GM12892 (cell line): ENCODE measurements around the gene ST3GAL6.

Experiments used
- DNase-seq: peaks from one replicate; pipeline ENCODE4 v3.0.0; 2011; ENCODE audit not compliant: insufficient read length
- FAIRE-seq: peaks from 2 replicates; lab custom pipeline; 2011; peaks lifted over from hg19 to GRCh38; lab: Jason Lieb, UNC
- POLR2A ChIP-seq: IDR thresholded peaks from 2 replicates; pipeline ENCODE4 v1.6.1; 2011; ENCODE audit warnings: low read depth, low read length, control low read depth
- POLR2AphosphoS5 ChIP-seq: IDR thresholded peaks from 2 replicates; pipeline ENCODE4 v1.6.1; 2011; ENCODE audit warnings: low read depth, low read length, control low read depth
- TAF1 ChIP-seq: IDR thresholded peaks from 2 replicates; pipeline ENCODE4 v1.6.1; 2011; ENCODE audit warnings: low read depth, mild to moderate bottlenecking, control low read depth, low read length, borderline replicate concordance

Gene ST3GAL6

DNA sequence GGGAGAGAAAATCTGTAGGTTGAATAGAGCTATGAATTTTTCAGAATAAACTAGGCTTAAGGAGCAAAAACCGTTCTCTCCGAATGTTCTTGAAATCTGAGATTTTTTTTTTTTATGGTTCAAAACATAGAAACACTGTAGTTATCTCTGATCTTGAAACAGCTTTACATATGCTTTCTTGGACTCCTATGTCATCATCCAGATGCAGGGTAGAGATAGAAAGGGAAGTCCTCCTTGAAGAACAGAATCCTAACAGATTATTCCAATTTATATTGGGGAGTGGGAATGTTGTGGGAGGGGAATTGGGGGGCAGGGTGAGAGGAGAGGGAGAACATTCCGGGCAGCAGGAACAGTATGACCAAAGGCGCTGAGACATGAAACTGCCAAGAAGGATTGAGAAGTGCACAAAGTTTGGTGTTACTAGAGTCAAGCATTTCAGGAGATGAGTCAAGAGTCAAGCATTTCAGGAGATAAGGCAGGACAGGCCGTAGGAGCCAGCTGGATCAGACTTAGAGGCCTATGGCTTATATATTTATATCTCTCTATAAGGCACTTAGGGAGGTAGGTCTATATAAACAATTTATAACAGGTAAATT is 21.9 kb upstream of the ST3GAL6 start:
- FAIRE-seq: peak; percentile 14
- DNase-seq: no peak
- TF ChIP-seq POLR2AphosphoS5: no peak
- TF ChIP-seq POLR2A: no peak
- no peak for TF ChIP-seq TAF1

GRCh38 chr3:98743071-98743470 is 20.1 kb upstream of the ST3GAL6 start:
- DNase-seq (no peak), FAIRE-seq (no peak)
- TF ChIP-seq POLR2AphosphoS5 (no peak), POLR2A (no peak), TAF1 (no peak)

DNA sequence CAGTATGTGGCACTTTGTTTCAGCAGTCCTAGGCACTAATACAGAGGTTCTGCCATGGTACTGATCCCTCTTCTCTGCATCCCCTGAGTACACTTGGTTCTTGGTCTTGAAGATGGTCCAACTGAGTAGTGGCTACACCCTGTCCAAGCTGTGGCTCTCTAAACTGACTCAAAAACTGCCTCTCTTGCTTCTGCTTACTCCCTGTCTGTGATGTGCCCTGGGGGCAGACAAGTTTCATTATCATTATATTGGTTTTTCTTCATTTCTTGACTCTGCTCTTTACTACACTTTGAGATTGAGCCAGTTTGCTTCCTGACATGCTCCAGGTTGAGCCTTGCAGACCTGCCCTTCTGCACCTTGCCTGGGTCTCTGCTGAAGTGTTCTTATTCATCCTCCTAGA is 18.9 kb upstream of the ST3GAL6 start:
- peak; percentile 94 for FAIRE-seq
- TF ChIP-seq POLR2A: no peak
- no peak for TF ChIP-seq POLR2AphosphoS5
- TF ChIP-seq TAF1: no peak
- no peak for DNase-seq

GRCh38 chr3:98745718-98746117 is 17.4 kb upstream of the ST3GAL6 start:
- FAIRE-seq (peak; percentile 82), DNase-seq (no peak)
- TF ChIP-seq POLR2A: no peak
- TF ChIP-seq TAF1: no peak
- no peak for TF ChIP-seq POLR2AphosphoS5

- DNase-seq: no peak
- TF ChIP-seq POLR2AphosphoS5 (no peak), POLR2A (no peak), TAF1 (no peak)
- no peak for FAIRE-seq
Measured at GRCh38 chr3:98746122-98746521, 17.0 kb upstream of the ST3GAL6 start.

- TF ChIP-seq TAF1: no peak
- no peak for TF ChIP-seq POLR2AphosphoS5
- TF ChIP-seq POLR2A: no peak
- FAIRE-seq (peak; percentile 60), DNase-seq (no peak)
Measured at GRCh38 chr3:98746882-98747281, 16.3 kb upstream of the ST3GAL6 start.

DNA sequence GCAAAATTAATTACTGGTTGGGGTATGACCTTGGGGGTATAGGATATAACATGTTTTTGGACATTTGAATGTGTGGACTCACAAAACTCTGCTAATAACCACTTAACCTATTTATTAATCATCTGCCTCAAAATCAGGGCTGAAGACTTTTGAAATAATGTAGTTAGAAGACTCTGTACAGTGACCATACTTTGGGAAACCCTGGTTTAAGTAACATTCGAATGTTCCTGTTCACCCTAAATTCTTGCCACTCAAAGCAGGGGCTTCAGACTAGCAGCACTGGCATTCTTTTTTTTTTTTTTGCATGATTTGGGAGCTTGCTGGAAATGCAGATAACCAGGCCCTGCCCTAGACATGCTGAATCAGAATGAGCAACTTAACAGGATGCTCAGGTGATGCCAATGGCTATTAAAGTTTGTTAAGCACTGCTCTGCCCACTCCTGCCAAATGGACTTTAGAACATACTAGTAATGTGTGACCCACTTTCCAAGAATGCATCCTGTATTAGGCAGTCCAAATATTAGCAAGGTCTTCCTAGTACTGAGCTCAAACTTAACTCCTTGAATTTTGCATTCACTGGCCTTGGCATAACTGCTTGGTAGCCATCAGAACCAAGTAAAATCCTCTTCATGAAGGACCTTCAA is 12.7 kb upstream of the ST3GAL6 start:
- no peak for DNase-seq
- peak; percentile 54 for FAIRE-seq
- no peak for TF ChIP-seq POLR2A
- no peak for TF ChIP-seq POLR2AphosphoS5
- no peak for TF ChIP-seq TAF1

DNA sequence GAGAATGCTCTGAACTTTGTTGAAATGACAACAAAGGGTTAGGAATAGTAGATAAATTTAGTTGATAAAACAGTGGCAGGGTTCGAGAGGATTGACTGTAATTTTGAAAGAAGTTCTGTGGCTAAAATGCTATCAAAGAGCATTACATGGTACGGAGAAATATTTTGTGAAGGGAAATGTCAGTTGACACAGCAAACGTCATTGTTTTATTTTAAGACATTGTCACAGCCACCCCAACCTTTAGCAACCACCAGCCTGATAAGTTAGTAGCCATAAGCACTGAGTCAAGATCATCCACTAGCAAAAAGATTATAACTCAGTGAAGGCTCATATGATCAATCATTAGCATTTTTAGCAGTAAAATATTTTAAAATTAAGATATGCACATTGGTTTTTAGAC is 8.7 kb upstream of the ST3GAL6 start:
- TF ChIP-seq TAF1 (no peak), POLR2AphosphoS5 (no peak), POLR2A (no peak)
- FAIRE-seq (peak; percentile 54), DNase-seq (no peak)

GRCh38 chr3:98755601-98756000 is 7.5 kb upstream of the ST3GAL6 start:
- no peak for DNase-seq
- no peak for TF ChIP-seq POLR2AphosphoS5
- no peak for TF ChIP-seq POLR2A
- TF ChIP-seq TAF1: no peak
- no peak for FAIRE-seq

DNA sequence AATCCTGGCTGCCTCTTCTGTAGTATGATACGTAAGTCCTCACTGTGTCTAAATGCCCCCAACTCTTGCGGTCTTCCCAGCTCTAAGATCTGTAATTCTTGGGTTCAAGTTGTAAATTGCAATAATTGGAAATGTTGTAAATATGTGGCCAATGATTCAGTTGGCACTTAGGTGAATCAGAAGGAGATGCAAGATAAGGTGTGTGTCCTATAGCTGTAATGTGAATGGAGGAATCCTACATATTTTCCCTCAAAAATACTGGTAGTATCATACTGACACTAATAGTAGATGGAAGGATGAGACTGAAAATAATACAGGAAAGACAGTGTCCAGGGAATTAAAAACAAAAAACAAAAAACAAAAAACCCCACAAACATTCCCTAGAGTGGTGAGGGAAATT is 3.5 kb upstream of the ST3GAL6 start:
- FAIRE-seq: no peak

DNA sequence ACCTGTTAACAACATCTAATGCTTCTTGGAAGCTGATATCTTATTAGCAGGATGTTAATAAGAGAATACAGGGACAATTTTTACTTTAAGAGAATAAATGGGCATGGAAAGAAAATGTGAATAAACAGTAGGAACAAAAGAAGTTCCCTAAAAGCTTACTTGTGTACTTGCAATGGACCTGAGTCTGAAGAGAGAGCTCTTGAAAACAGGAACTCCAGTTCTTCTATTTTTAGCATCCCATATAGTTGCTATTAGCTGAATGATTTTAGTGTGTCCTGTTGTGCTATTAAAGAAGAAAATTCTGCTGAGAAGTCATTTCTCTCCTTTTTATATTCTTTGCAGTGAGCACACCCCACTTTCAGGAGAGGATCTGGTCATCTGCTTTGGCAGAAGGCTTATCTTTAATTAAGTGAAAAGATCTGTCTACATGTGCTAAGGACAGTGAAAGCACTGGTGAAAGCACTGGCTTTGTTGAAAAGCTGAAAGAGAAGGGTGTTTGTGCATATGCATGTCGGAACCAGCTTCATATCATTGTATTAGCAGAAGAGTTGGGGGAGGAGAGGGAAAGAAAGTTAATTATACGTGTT is 1.4 kb upstream of the ST3GAL6 start:
- TF ChIP-seq POLR2A: no peak
- TF ChIP-seq POLR2AphosphoS5: no peak
- no peak for DNase-seq
- FAIRE-seq: peak; percentile 67

More for the DNA sequence above, 3.5 kb upstream of the ST3GAL6 start:
- TF ChIP-seq TAF1 (no peak), POLR2AphosphoS5 (no peak), POLR2A (no peak)
- DNase-seq: no peak

DNA sequence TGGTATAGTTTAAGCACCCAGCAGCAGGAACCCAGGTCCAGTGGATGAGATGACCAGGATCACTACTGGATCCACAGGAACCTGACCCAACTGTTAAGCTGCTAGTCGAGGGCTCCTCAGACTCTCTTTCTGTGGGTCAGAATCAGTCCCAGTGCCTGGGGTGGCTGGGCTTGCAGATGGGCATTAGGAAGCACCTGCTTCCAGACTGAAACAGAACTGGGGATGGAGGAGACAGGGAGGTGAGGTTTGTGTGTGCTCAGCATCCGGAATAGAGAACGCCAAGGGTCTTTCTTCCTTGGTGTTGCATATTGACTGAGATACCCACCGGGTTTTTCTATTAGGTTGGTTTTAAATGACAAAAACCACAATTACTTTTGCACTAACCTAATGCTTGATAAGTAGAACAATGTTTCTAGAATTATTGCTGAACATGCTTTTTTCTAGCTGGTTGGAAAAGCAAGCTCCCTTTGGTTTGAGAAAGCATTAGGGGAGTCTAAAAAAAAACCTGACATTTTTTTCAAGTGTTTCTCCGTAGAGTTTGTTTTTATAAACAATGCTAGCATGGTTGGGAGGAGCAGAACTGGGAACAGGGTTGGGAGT is 779 bp downstream of the ST3GAL6 start:
- DNase-seq (no peak), FAIRE-seq (peak; percentile 17)
- TF ChIP-seq POLR2A (no peak), POLR2AphosphoS5 (no peak; the same call in 1 of the 2 replicates), TAF1 (no peak)

DNA sequence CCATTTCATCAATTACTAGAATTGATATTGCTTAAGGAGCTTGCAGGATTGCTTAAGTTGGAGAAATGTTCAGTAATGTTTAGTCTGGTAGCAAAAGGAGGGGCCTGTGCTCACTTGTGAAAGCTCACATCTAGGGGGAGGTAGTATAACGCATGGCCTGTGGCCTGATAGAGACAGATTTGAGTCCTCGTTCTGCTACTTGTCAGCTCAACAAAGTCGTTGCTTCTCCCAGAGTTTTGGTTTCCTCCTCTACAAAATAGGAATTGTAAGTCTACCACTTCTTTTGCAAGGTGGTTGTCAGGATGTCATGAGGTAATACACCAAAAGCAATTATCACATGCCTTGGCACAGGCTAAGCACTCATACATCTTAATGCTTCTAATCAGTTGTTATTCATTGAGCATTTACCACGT is 1.3 kb downstream of the ST3GAL6 start:
- TF ChIP-seq POLR2A (no peak), POLR2AphosphoS5 (no peak), TAF1 (no peak)
- DNase-seq (no peak), FAIRE-seq (peak; percentile 61)
